ENCODE results near the gene ARID1B.
A peak's percentile ranks its signal among the peaks of the same experiment; 100 is the strongest.

The ARID1B gene

DNA sequence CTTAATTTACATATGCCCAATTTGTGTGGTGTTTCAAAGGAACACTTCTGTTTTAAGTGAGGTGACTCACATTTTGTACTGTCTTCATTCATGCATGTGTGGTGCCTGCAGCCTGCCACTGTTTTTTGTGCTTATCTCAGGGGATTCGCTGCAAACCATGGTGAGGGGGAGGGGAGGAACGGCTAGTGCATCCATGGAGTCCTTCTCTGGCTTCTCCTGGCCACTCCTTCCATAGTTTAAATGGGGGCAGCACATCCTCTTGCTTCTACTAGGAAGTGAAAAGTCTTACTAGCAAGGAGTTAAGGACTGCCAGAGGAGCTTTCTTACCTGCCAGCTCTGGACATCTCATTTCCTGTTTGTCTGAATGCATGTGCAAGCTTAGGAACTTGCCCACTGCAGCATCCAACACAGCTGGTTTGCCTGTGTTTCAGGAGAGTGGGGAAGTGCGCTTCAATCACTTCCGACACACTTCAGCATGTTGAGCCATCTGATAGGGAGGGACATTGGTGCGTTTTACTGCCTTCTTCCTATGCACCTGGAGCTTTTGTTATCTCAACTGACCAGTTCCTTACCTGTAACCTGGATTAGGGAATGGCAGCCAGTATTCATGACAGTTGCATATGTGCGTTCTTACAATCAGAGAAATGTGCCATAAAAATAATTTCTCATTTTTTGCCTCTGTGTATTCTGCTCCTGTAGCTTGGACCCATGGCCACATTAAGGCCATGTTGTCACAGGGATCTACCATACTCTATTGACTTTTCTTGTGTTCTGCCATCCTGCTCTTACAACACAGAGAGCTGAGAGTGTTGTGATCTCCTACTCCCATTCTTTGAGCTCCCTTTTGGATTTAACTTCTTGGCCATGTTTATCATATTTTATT, 211.3 kb downstream of the ARID1B start:
- Histone ChIP-seq H3K4me1 (ENCODE audit: control insufficient read depth, insufficient read depth, low read length) (peaks cover 29% of the 10 kb centered on the region), H3K9ac (ENCODE audit: low read length) (no peak overlapping the region), H3K4me3 (ENCODE audit: low read length) (no peak overlapping the region), H3K36me3 (ENCODE audit: control insufficient read depth, insufficient read depth, low read length, severe bottlenecking) (no peaks in the 10 kb centered on the region), H3K9me3 (ENCODE audit: control insufficient read depth, low read length) (no peaks in the 10 kb centered on the region), H3K27me3 (replicated peaks; ENCODE audit: control insufficient read depth, insufficient read depth, low read length) (no peaks in the 10 kb centered on the region)
- DNase-seq (ENCODE audit: low read depth), result no peak

DNA sequence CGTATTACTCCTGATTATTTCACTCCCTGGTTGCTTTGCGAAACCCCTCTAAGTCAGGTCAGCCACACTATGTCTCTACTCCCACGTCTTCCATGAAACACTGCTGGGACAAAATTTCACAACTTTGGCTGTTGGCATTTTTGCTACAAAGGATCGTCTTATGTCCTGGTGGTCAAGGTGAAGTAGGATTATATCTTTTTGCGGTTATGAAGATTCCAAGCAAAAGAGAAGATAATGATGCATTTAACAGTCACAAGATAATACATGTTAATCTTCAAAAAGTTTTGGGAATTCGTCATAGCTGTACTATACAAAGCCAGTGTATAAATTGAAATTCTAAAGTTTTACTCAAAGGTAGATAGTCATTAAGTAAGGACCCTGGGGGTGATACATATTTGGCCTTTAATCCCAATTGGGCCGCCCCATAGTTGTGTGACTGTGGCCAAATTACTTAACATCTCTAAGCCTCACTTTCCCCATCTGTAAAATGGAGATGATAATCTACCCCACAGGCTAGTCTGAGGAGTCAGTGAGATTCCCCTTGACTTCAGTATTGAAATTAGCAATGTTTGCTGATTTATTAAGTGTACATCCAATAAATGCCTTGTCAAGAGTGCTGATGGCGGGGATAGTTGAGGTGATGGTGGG, 212.1 kb downstream of the ARID1B start:
- no peak overlapping the region for H3K9ac ChIP-seq (ENCODE audit: low read length)
- H3K36me3 ChIP-seq (ENCODE audit: control insufficient read depth, insufficient read depth, low read length, severe bottlenecking), result no peaks in the 10 kb centered on the region
- no peak for DNase-seq (ENCODE audit: low read depth)
- peaks cover 34% of the 10 kb centered on the region for H3K4me1 ChIP-seq (ENCODE audit: control insufficient read depth, insufficient read depth, low read length)
- H3K27me3 ChIP-seq (replicated peaks; ENCODE audit: control insufficient read depth, insufficient read depth, low read length), result no peaks in the 10 kb centered on the region
- no peak overlapping the region for H3K4me3 ChIP-seq (ENCODE audit: low read length)
- H3K9me3 ChIP-seq (ENCODE audit: control insufficient read depth, low read length), result no peaks in the 10 kb centered on the region

DNA sequence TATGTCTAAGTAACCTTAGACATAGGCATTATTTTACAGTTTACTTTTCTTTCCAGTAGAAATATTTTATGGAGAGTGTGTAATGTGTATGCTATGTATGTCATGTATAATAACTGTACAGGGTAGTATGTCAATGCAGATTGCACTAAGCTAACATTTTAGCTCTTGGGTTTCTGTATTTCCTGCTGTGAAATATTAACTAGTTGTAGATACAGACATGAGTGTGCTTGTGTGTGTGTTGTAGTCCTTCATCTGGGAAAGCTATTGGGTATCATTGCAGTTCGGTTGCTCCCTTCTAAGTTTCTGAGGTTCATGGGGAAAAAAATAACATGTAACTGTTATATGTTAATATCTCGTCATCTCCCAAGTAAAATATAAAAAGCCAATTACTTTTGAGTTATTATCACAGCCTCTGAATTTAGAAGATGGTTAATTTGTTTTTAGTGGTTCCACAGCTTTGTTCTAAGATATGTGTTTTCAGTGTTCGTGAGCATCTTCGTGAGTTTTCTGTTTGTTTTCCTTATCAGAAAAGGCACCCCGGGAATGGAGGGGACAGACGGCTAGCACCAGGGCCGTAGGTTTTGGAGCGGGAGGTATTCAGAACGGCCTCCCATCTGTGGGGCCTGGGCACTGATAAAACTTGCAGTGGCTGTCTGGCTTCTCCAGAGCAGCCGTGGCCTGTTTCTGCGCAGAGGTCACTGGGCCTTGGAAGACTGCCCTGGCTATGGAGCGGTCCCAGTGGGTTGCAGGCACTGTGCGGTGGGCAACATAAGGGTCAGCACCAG, 215.0 kb downstream of the ARID1B start:
- Histone ChIP-seq H3K27me3 (replicated peaks; ENCODE audit: control insufficient read depth, insufficient read depth, low read length) (no peaks in the 10 kb centered on the region), H3K4me1 (ENCODE audit: control insufficient read depth, insufficient read depth, low read length) (peaks cover 34% of the 10 kb centered on the region), H3K9ac (ENCODE audit: low read length) (peak overlapping the region; percentile 50), H3K36me3 (ENCODE audit: control insufficient read depth, insufficient read depth, low read length, severe bottlenecking) (no peaks in the 10 kb centered on the region), H3K9me3 (ENCODE audit: control insufficient read depth, low read length) (no peaks in the 10 kb centered on the region), H3K4me3 (ENCODE audit: low read length) (peak overlapping the region; percentile 56)
- DNase-seq (ENCODE audit: low read depth), result peak; percentile 50

DNA sequence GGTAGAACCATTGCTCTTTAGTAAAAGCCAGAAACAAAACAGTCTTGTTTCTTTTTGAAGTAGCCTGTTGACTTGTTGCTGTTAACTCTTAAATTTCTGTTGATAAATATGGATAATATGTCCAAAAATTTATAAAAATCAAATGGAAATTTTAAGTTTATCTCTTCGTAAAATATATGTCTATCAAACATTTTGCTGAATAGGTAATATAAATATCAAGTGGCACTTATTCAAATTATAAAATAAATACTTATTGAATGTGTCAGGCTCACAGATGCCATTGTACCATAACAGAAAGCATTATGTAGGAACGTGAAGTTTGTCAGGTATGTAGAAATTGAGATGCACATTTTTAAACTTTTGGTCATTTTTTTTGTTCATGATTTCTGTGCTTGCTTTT, 216.5 kb downstream of the ARID1B start:
- H3K9me3 ChIP-seq (ENCODE audit: control insufficient read depth, low read length), result no peaks in the 10 kb centered on the region
- no peaks in the 10 kb centered on the region for H3K27me3 ChIP-seq (replicated peaks; ENCODE audit: control insufficient read depth, insufficient read depth, low read length)
- no peak overlapping the region for H3K4me3 ChIP-seq (ENCODE audit: low read length)
- no peaks in the 10 kb centered on the region for H3K36me3 ChIP-seq (ENCODE audit: control insufficient read depth, insufficient read depth, low read length, severe bottlenecking)
- H3K9ac ChIP-seq (ENCODE audit: low read length), result no peak overlapping the region
- peaks cover 29% of the 10 kb centered on the region for H3K4me1 ChIP-seq (ENCODE audit: control insufficient read depth, insufficient read depth, low read length)
- DNase-seq (ENCODE audit: low read depth), result no peak

DNA sequence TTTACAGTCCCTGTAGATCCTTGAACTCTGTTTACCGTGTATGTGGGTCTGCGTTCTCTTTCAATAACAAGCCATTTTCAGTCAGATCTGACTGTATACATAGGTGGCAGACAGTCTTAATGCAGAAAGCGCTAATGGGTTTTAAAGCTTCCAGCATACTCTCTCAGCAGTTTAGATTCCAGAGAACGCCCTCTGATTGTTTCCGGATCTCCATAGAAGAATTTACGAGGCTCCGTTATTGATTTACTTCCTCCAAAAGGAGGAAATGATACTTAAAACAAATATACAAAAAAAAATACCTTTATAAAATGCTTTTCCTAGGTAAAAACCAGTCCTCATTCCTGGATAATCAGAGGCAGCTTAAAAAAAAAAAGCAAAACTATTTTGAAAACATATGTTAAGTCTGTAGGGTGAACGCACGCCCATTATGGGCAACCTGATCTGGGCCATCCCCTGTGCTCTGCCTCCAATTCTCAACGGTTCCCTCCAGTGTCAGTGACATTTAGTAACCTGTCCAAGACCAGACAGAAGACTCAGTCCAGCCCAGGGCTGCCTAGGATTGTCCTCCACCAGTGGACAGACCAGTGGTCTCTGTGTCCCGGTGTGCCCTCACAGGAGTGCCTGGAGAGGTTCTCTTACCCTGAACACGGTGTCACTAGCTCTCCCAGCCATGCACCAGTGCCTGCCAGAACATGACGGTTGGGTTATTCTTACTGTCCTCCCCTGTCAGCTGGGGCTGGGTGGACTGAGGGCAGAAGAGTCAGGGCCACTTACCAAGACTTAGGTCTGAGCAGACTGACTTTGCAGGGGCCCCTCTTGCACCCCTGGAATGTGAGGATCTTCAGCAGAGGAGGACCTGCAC, 217.3 kb downstream of the ARID1B start:
- no peak overlapping the region for H3K4me3 ChIP-seq (ENCODE audit: low read length)
- H3K27me3 ChIP-seq (replicated peaks; ENCODE audit: control insufficient read depth, insufficient read depth, low read length), result no peaks in the 10 kb centered on the region
- DNase-seq (ENCODE audit: low read depth), result no peak

DNA sequence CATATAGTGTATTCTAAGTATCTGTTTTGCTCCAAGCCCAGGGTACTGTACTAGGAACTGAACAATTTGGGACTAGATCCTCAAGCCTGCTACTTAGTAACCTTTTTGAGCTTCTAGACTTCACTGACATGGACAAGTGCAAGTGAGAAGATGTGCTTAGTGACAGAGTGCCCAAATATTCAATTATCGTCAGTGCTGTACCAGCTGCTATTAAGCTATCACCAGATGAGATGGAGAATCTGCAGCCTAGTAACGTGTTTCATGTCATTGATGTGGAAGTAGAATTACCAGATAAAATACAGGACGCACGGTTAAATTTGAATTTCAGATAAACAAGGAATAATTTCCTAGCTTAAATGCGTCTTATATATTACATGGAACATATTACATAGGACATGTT, 218.3 kb downstream of the ARID1B start:
- H3K27me3 ChIP-seq (replicated peaks; ENCODE audit: control insufficient read depth, insufficient read depth, low read length), result no peaks in the 10 kb centered on the region
- no peaks in the 10 kb centered on the region for H3K9me3 ChIP-seq (ENCODE audit: control insufficient read depth, low read length)
- no peak for DNase-seq (ENCODE audit: low read depth)
- no peak overlapping the region for H3K4me3 ChIP-seq (ENCODE audit: low read length)
- peaks cover 22% of the 10 kb centered on the region for H3K4me1 ChIP-seq (ENCODE audit: control insufficient read depth, insufficient read depth, low read length)
- no peaks in the 10 kb centered on the region for H3K36me3 ChIP-seq (ENCODE audit: control insufficient read depth, insufficient read depth, low read length, severe bottlenecking)
- H3K9ac ChIP-seq (ENCODE audit: low read length), result no peak overlapping the region

More for the DNA sequence above, 217.3 kb downstream of the ARID1B start:
- Histone ChIP-seq H3K36me3 (ENCODE audit: control insufficient read depth, insufficient read depth, low read length, severe bottlenecking) (no peaks in the 10 kb centered on the region), H3K9me3 (ENCODE audit: control insufficient read depth, low read length) (no peaks in the 10 kb centered on the region), H3K9ac (ENCODE audit: low read length) (no peak overlapping the region), H3K4me1 (ENCODE audit: control insufficient read depth, insufficient read depth, low read length) (peaks cover 22% of the 10 kb centered on the region)

DNA sequence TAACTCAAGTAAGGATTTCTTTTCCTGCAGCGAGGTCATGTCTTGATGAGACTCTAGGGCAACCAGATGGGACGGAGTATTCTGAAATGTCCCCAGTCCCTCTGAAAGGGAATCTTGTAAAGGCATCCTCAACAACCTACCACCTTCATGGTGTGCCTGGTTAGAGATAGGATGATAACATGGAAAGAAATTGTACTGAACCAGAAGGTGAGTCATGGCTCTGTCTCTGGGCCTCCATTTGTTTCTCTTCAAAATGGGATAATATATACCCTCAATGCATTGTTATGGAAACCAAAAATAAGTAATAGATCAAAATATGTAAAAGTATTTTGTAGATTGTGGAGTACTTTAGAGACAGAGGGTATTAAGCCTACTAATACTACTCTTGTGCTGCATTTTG, 219.1 kb downstream of the ARID1B start:
- H3K4me1 ChIP-seq (ENCODE audit: control insufficient read depth, insufficient read depth, low read length), result peaks cover 22% of the 10 kb centered on the region
- H3K4me3 ChIP-seq (ENCODE audit: low read length), result no peak overlapping the region
- H3K9me3 ChIP-seq (ENCODE audit: control insufficient read depth, low read length), result no peaks in the 10 kb centered on the region
- H3K36me3 ChIP-seq (ENCODE audit: control insufficient read depth, insufficient read depth, low read length, severe bottlenecking), result no peaks in the 10 kb centered on the region
- no peak for DNase-seq (ENCODE audit: low read depth)
- no peak overlapping the region for H3K9ac ChIP-seq (ENCODE audit: low read length)
- no peaks in the 10 kb centered on the region for H3K27me3 ChIP-seq (replicated peaks; ENCODE audit: control insufficient read depth, insufficient read depth, low read length)

DNA sequence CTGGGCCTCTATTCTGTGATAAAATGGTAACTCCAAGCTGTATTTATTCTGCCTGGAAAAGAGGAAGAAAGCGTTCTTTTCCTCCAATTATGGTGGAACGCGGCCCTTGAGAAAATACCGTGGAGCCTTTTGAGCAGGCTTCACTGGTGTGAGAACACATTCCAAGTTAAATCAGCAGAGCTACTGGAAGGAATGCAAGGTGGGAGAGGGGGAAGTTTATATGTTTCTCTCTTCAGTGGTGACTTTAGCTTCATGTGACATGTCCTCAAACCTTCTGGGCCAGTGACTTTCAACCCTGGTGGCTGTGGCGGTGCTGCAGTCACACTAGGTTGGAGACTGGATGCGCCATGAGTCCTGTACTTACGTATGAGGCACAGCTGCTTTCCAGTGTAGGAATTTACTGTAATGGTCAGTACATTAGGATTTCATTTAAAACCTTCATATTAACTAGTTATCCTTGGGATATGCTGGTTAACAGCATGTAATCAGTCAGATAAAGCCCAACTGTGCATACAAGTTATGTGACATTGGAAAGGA, 221.7 kb downstream of the ARID1B start:
- no peaks in the 10 kb centered on the region for H3K27me3 ChIP-seq (replicated peaks; ENCODE audit: control insufficient read depth, insufficient read depth, low read length)
- peaks cover under 1% of the 10 kb centered on the region for H3K4me1 ChIP-seq (ENCODE audit: control insufficient read depth, insufficient read depth, low read length)
- H3K9me3 ChIP-seq (ENCODE audit: control insufficient read depth, low read length), result no peaks in the 10 kb centered on the region
- no peak overlapping the region for H3K4me3 ChIP-seq (ENCODE audit: low read length)
- DNase-seq (ENCODE audit: low read depth), result no peak
- no peak overlapping the region for H3K9ac ChIP-seq (ENCODE audit: low read length)
- H3K36me3 ChIP-seq (ENCODE audit: control insufficient read depth, insufficient read depth, low read length, severe bottlenecking), result no peaks in the 10 kb centered on the region

DNA sequence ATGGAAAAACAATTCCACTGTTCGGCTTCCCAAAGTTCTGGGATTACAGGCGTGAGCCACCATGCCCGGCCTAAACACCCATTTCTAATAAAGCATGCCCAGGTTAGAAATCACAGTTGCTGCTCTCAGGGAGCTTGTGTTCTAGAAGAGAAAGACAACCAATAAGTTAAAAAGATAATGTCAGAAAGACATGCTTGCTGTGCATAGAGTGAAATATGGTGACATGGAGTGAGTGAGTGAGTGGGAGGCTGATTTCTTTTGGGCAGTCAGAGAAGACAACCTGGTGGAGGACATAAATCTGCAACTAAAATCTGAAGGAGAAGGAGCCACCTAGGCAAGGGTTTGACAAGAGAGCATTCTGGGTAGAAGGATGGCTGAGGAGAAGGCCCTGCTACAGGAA, 222.6 kb downstream of the ARID1B start:
- no peak for DNase-seq (ENCODE audit: low read depth)
- H3K9ac ChIP-seq (ENCODE audit: low read length), result no peak overlapping the region
- no peaks in the 10 kb centered on the region for H3K27me3 ChIP-seq (replicated peaks; ENCODE audit: control insufficient read depth, insufficient read depth, low read length)
- no peaks in the 10 kb centered on the region for H3K4me1 ChIP-seq (ENCODE audit: control insufficient read depth, insufficient read depth, low read length)
- H3K36me3 ChIP-seq (ENCODE audit: control insufficient read depth, insufficient read depth, low read length, severe bottlenecking), result no peaks in the 10 kb centered on the region
- H3K9me3 ChIP-seq (ENCODE audit: control insufficient read depth, low read length), result no peaks in the 10 kb centered on the region
- no peak overlapping the region for H3K4me3 ChIP-seq (ENCODE audit: low read length)

DNA sequence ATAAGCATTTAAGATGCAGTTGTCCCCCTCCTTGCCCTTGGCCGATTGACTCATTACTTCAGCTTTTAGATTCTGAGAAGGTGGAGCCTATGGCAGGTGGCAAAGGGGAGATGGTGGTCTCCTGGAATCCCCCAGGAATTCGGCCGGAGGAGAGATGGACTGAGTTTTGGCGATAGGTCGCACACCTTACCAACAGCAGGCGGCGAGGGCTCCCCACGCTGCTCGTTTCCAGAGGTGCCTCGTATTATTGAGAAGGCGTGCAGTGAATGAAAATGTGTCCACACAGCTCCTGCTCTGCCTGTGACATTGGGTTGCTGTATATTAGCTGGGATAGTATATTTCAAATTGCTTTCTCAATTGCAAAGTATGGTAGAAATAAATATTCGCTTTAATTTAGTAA, 224.5 kb downstream of the ARID1B start:
- Histone ChIP-seq H3K4me3 (ENCODE audit: low read length) (no peak overlapping the region), H3K4me1 (ENCODE audit: control insufficient read depth, insufficient read depth, low read length) (no peaks in the 10 kb centered on the region), H3K36me3 (ENCODE audit: control insufficient read depth, insufficient read depth, low read length, severe bottlenecking) (no peaks in the 10 kb centered on the region), H3K9ac (ENCODE audit: low read length) (no peak overlapping the region), H3K27me3 (replicated peaks; ENCODE audit: control insufficient read depth, insufficient read depth, low read length) (no peaks in the 10 kb centered on the region), H3K9me3 (ENCODE audit: control insufficient read depth, low read length) (no peaks in the 10 kb centered on the region)
- no peak for DNase-seq (ENCODE audit: low read depth)
